HEK293T (cell line): ENCODE data around the gene WDR83.

ENCODE experiments used
- ARNT ChIP-seq: fragments of 450-650 bp; IDR thresholded peaks from 2 replicates; pipeline ENCODE4 v1.6.1; 2017; ENCODE audit warnings: mild to moderate bottlenecking
- BHLHE40 ChIP-seq: fragments of 450-650 bp; IDR thresholded peaks from 2 replicates; pipeline ENCODE4 v1.6.1; 2016; ENCODE audit warnings: mild to moderate bottlenecking, moderate library complexity, borderline replicate concordance
- CTBP1 ChIP-seq: fragments of 450-650 bp; IDR thresholded peaks from 2 replicates; pipeline ENCODE4 v1.6.1; 2016; ENCODE audit warnings: borderline replicate concordance
- ELF4 ChIP-seq: fragments of 450-650 bp; IDR thresholded peaks from 2 replicates; pipeline ENCODE4 v1.6.1; 2017; ENCODE audit warnings: antibody characterized with exemption
- FOXK2 ChIP-seq: fragments of 450-650 bp; IDR thresholded peaks from 2 replicates; pipeline ENCODE4 v1.6.1; 2016; ENCODE audit warnings: mild to moderate bottlenecking
- FOXM1 ChIP-seq: fragments of 450-650 bp; IDR thresholded peaks from 2 replicates; pipeline ENCODE4 v1.6.1; 2017; ENCODE audit warnings: mild to moderate bottlenecking, borderline replicate concordance
- HDGF ChIP-seq: fragments of 450-650 bp; IDR thresholded peaks from 2 replicates; pipeline ENCODE4 v1.6.1; 2017; ENCODE audit warnings: antibody characterized with exemption, borderline replicate concordance
- L3MBTL2 ChIP-seq: fragments of 450-650 bp; conservative IDR thresholded peaks from 2 replicates; pipeline ENCODE4 v1.6.1; 2016; ENCODE audit warnings: mild to moderate bottlenecking
- LEF1 ChIP-seq: fragments of 450-650 bp; IDR thresholded peaks from 2 replicates; pipeline ENCODE4 v1.6.1; 2017; ENCODE audit warnings: mild to moderate bottlenecking, borderline replicate concordance
- SP1 ChIP-seq: fragments of 450-650 bp; IDR thresholded peaks from 2 replicates; pipeline ENCODE4 v1.6.1; 2017
- SUZ12 ChIP-seq: fragments of 450-650 bp; IDR thresholded peaks from 2 replicates; pipeline ENCODE4 v1.6.1; 2016; ENCODE audit warnings: mild to moderate bottlenecking
- TARDBP ChIP-seq: fragments of 450-650 bp; IDR thresholded peaks from 2 replicates; pipeline ENCODE4 v1.6.1; 2016
- TF ChIP-seq, protein P1 (sequence below): fragments of 450-650 bp; IDR thresholded peaks from 2 replicates; pipeline ENCODE4 v1.6.1; 2016

DNA sequence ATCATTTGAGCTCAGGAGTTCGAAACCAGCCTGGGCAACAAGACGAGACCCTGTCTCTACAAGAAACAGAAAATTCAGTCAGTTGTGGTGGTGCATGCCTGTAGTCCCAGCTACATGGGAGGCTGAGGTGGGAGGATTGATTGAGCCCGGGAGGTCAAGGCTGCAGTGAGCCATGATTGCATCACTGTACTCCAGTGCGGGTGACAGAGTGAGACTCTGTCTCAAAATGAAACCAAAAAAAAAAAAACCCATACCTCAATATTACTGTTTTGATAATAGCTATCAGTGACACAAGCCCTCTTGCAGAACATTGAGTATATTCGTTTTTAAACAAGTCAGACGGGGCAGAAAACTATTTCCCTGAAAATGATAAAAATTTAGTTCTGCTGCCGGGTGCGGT lies 39.6 kb upstream of the WDR83 start:
- no peak for TF ChIP-seq SP1
- no peak for TF ChIP-seq LEF1
- no peak for TF ChIP-seq FOXM1
- no peak for TF ChIP-seq TARDBP
- no peak for TF ChIP-seq ELF4
- TF ChIP-seq HDGF: no peak
- no peak for TF ChIP-seq FOXK2
- no peak for TF ChIP-seq SUZ12
- no peak for TF ChIP-seq CTBP1
- no peak for TF ChIP-seq ARNT
- TF ChIP-seq L3MBTL2: no peak
- no peak for TF ChIP-seq BHLHE40
- TF ChIP-seq, protein P1, sequence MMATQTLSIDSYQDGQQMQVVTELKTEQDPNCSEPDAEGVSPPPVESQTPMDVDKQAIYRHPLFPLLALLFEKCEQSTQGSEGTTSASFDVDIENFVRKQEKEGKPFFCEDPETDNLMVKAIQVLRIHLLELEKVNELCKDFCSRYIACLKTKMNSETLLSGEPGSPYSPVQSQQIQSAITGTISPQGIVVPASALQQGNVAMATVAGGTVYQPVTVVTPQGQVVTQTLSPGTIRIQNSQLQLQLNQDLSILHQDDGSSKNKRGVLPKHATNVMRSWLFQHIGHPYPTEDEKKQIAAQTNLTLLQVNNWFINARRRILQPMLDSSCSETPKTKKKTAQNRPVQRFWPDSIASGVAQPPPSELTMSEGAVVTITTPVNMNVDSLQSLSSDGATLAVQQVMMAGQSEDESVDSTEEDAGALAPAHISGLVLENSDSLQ: no peak
